GM12801 (cell line): ENCODE measurements around the gene ALDH1A1.

ENCODE experiments used
- CTCF ChIP-seq: IDR thresholded peaks from one replicate; pipeline ENCODE4 v1.5.1; 2011; ENCODE audit warnings: control low read depth; ENCODE audit not compliant: insufficient read length; ENCODE audit errors: extremely low read depth

ALDH1A1 gene

DNA sequence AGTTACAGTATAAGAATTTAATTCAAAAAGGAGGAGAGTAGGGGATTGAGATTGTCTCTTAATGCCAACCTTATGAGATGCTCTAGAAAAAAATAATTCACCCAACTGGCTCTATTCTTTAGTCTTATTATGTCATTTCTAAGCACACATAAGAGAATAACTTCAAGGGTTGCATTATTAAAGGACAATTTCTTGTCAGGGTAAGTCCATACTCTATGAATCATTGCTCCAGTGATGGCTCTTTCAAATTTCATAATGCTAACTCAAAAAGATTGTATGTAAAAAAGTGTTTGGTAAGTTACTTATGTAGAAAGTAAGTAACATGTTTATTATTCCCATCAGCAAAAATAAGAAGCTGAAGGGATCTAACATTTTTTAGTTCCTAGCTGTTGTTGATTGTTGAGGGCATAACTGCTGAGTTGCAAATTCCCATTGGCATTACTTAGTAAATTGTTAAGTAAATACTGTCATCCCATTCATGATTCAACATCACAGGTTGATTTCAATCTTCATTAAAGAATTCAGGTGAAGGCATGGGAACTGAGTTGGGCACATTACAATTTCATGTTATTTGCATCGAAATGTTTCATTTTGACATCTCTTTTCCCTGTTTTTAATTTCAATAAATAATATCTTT, 28.6 kb downstream of the ALDH1A1 start:
- no peak for TF ChIP-seq CTCF

- TF ChIP-seq CTCF: no peak
These were observed 29.8 kb downstream of the ALDH1A1 start for GRCh38 chr9:72923077-72923476.

- TF ChIP-seq CTCF: no peak
These were observed 30.8 kb downstream of the ALDH1A1 start for GRCh38 chr9:72921888-72922654.

GRCh38 chr9:72919246-72919945, 33.5 kb downstream of the ALDH1A1 start:
- no peak for TF ChIP-seq CTCF

DNA sequence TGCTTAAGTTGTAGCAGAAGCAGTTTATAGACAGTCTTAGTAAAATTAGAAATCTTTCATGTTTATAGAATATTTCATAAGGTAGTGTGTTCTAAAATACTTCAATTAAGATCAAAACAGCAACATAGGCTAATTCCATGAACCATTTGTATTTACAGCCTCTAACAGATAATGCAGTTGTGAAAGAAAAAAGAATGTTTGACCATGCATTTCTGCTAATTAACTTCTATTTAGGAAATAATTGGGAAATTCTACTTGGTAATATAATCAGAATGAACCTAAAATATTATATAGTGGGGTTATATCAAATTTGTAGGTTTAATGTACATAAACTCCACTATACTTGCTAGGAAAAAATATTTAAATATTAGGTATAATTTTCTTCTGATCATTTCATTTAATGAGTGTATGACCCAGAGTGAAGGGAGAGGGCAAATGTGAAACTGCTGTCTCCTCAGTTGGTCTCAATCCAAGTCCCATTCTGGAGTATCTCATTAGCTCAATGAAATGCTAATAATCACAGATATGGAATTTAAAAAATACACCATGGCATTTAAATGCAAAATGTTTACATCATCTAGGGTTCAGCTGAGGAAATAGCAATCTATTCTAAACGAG, 34.9 kb downstream of the ALDH1A1 start:
- TF ChIP-seq CTCF: no peak

DNA sequence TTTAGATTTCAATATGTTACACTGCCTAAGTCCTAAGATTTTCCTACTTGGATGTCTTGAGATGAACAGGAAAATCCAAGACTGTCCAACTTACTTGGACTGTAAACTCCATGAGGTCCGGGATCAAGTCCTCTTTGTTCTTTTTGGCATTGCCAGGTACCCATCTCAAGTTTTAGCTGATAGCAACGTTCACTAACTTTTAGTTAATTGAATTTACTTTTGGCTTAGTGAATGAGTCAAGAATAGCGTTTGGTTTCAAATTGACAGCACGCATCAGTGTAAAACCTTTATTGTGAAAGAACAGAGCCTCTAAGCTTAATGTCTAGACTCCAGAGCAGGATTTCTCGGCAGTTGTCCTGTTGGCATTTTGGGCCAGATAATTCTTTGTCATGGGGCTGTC, 37.2 kb downstream of the ALDH1A1 start:
- TF ChIP-seq CTCF: no peak

DNA sequence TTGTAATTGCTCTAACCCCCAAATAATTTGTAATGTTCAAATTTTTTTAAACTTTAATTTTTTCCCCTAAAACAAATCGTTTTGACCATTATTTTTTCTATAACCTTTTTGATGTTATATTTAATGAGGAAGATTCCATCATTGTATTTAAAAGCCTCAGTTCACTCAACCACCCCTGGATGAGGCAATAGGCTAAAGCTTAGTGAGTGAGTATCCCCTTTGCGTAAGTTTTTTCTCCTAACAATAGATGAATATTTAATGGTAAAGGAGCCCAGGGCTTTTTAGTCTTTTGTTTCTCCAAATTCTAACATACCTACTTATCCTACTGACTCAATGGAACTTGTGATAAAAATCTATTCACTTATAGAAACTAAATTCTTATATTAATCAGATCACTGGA, 38.1 kb downstream of the ALDH1A1 start:
- no peak for TF ChIP-seq CTCF
